DND-41 (cell line): Measurements from ENCODE around the gene PC.

ENCODE experiments used
- ATAC-seq: fragments of 200-7000 bp; cut with Tn5 transposase; 3 replicates; pipeline ENCODE4 v1.9.1; 2021; ENCODE audit warnings: low read depth; ENCODE audit not compliant: insufficient read depth
- DNase-seq: peaks from one replicate; pipeline ENCODE4 v3.0.0-alpha.2; 2020
- H2AFZ ChIP-seq: 2 replicates; pipeline ENCODE4 v1.6.0; 2012; ENCODE audit warnings: low read depth, low read length
- H3K27ac ChIP-seq: 2 replicates; pipeline ENCODE4 v1.5.1; 2012; ENCODE audit warnings: low read length, inconsistent platforms
- H3K27me3 ChIP-seq: fragments of 200-600 bp; sonication (generic); 2 replicates; pipeline ENCODE4 v1.6.0; 2012; ENCODE audit warnings: low read length, mild to moderate bottlenecking, inconsistent platforms; ENCODE audit not compliant: insufficient read depth, poor library complexity
- H3K36me3 ChIP-seq: 2 replicates; pipeline ENCODE4 v1.5.1; 2012; ENCODE audit warnings: low read length, inconsistent platforms; ENCODE audit not compliant: insufficient read depth
- H3K4me1 ChIP-seq: 2 replicates; pipeline ENCODE4 v1.5.1; 2012; ENCODE audit warnings: mild to moderate bottlenecking, low read length; ENCODE audit not compliant: insufficient read depth
- H3K4me2 ChIP-seq: 2 replicates; pipeline ENCODE4 v1.6.0; 2012; ENCODE audit warnings: mild to moderate bottlenecking, moderate library complexity, low read length, inconsistent platforms; ENCODE audit not compliant: insufficient read depth
- H3K4me3 ChIP-seq, 2 experiments: fragments of 200-600 bp in 1 of 2; shearing (Covaris generic) in 1 of 2; 2 replicates each; pipeline ENCODE4 v1.5.1; 2012 to 2016; ENCODE audit warnings: inconsistent platforms in 2 of 2, low read length in 2 of 2, mild to moderate bottlenecking in 2 of 2, low read depth in 1 of 2, moderate library complexity in 1 of 2
- H3K79me2 ChIP-seq: 2 replicates; pipeline ENCODE4 v1.6.0; 2012; ENCODE audit warnings: low read length, inconsistent platforms; ENCODE audit not compliant: insufficient read depth
- H3K9ac ChIP-seq: 2 replicates; pipeline ENCODE4 v1.6.0; 2012; ENCODE audit warnings: low read depth, mild to moderate bottlenecking, inconsistent platforms, low read length, moderate library complexity
- H3K9me3 ChIP-seq: 2 replicates; pipeline ENCODE4 v1.5.1; 2012; ENCODE audit warnings: low read length, moderate library complexity, mild to moderate bottlenecking, inconsistent platforms; ENCODE audit not compliant: insufficient read depth, severe bottlenecking
- H4K20me1 ChIP-seq: 2 replicates; pipeline ENCODE4 v1.6.0; 2012; ENCODE audit warnings: low read length; ENCODE audit not compliant: insufficient read depth
- CTCF ChIP-seq: IDR thresholded peaks from 2 replicates; pipeline ENCODE4 v1.5.1; 2012; ENCODE audit warnings: borderline replicate concordance, low read length, moderate library complexity, mild to moderate bottlenecking; ENCODE audit not compliant: poor library complexity, severe bottlenecking; ENCODE audit errors: extremely low read depth
- EZH2 ChIP-seq: IDR thresholded peaks from 3 replicates; pipeline ENCODE4 v1.6.1; 2012; ENCODE audit warnings: borderline replicate concordance, low read depth, mild to moderate bottlenecking, moderate library complexity, low read length, inconsistent platforms; ENCODE audit not compliant: severe bottlenecking

The PC gene

GRCh38 chr11:66906061-66906733 lies 52.0 kb downstream of the PC start:
- Histone ChIP-seq H3K9ac (no peak overlapping the region), H3K79me2 (no peaks in the 10 kb centered on the region), H4K20me1 (0 out of 2 replicates have a peak, but pooled peaks cover 4% of the 10 kb centered on the region), H3K27me3 (no peaks in the 10 kb centered on the region), H3K36me3 (no peaks in the 10 kb centered on the region), H3K27ac (no peak overlapping the region), H2AFZ (no peak overlapping the region), H3K4me3 (no peak overlapping the region), H3K4me1 (no peaks in the 10 kb centered on the region), H3K9me3 (no peaks in the 10 kb centered on the region), H3K4me2 (no peak overlapping the region)
- ATAC-seq (no peak), DNase-seq (no peak)
- no peak for TF ChIP-seq EZH2
- no peak for TF ChIP-seq CTCF

- H3K4me1 ChIP-seq: no peaks in the 10 kb centered on the region
- H3K27me3 ChIP-seq: no peaks in the 10 kb centered on the region
- H3K4me2 ChIP-seq: no peak overlapping the region
- no peaks in the 10 kb centered on the region for H3K36me3 ChIP-seq
- DNase-seq (no peak), ATAC-seq (no peak)
- H3K27ac ChIP-seq: no peak overlapping the region
- no peak overlapping the region for H3K9ac ChIP-seq
- no peaks in the 10 kb centered on the region for H3K9me3 ChIP-seq
- 0 out of 2 replicates have a peak, but pooled peaks cover under 1% of the 10 kb centered on the region for H4K20me1 ChIP-seq
- no peaks in the 10 kb centered on the region for H3K79me2 ChIP-seq
- H2AFZ ChIP-seq: no peak overlapping the region
- H3K4me3 ChIP-seq: no peak overlapping the region
- TF ChIP-seq EZH2 (no peak), CTCF (no peak)
Observed at GRCh38 chr11:66905631-66906030, 52.6 kb downstream of the PC start.

GRCh38 chr11:66904981-66905521 lies 53.1 kb downstream of the PC start:
- H3K36me3 ChIP-seq: no peaks in the 10 kb centered on the region
- no peaks in the 10 kb centered on the region for H3K79me2 ChIP-seq
- no peak overlapping the region for H3K4me3 ChIP-seq
- TF ChIP-seq CTCF (no peak), EZH2 (no peak)
- H2AFZ ChIP-seq: no peak overlapping the region
- no peak overlapping the region for H3K27ac ChIP-seq
- H3K4me2 ChIP-seq: no peak overlapping the region
- ATAC-seq (no peak), DNase-seq (no peak)
- H4K20me1 ChIP-seq: no peaks in the 10 kb centered on the region
- H3K9me3 ChIP-seq: no peaks in the 10 kb centered on the region
- H3K27me3 ChIP-seq: no peaks in the 10 kb centered on the region
- no peaks in the 10 kb centered on the region for H3K4me1 ChIP-seq
- H3K9ac ChIP-seq: no peak overlapping the region
